ENCODE results near the gene KRTAP19-3.
"Not testable (repeated sequence)": the region's sequence is repeated elsewhere in the genome, so short reads cannot be mapped to it uniquely, and the experiment has no call there.

Gene KRTAP19-3

DNA sequence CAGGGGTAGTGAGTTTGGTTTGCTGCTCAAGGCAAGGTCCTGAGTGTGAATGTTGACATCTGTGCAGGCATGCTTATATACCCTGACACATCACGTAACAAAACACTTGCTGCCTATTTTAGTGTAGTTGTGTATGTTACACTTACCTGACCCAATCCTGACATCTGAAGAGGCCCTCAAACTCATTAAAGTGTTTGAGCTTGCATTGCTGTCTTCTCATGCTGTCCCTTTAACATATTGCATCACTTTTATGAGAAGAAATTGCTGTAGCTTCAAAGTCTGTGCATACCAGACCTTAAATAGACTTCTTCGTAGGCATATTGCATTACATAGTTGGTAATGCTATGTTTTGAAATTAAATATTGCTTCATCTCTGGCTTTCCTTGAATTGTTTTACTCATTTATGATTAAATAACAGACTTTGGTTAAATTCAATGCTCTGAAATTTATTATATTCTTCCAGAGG lies at the start of gene KRTAP19-3:
Gene KRTAP19-3, minus strand, starts transcription at position 51 of the 466 bp plus-strand sequence. CDS start 56 bp downstream, outside the sequence.
- no peak for DNase-seq (ENCODE audit: low read depth)

DNA sequence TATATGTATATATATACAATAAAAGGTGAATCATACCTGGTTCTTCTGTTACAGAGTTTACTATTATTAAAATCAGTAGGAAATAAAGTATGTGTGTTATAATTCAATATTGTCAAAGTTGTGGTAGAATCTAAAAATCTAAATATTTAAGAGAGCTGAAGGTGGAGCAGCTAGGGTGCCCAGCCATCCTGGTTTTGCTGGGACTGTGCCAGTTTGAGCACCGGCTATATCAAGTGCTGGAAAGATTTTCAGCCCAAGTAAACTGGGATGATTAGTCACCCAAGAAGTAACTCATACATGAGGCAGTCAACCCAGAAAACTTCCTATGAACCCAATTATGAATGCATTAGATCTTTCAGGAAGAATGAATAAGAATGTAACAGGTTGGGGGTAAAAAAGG lies 27.1 kb upstream of the KRTAP19-3 start:
- no peak for DNase-seq (ENCODE audit: low read depth)

DNA sequence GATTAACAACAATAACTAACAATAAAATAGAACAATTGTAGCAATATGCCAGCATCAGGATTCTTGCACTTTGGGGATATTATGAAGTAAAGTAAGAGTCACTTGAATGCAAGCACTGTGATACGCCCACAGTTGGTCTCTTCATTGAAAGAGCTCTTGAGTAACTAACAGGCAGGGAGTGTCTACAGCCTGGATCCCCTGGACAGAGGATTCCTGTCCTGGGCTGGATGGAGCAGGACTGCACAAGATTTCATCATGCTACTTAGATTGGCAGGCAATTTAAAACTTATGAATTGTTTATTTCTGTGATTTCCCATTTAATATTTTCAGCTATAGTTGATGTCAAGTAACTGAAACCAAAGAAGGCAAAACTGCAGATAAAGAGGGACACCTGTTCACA lies 23.9 kb upstream of the KRTAP19-3 start:
- DNase-seq (ENCODE audit: low read depth) = no peak

DNA sequence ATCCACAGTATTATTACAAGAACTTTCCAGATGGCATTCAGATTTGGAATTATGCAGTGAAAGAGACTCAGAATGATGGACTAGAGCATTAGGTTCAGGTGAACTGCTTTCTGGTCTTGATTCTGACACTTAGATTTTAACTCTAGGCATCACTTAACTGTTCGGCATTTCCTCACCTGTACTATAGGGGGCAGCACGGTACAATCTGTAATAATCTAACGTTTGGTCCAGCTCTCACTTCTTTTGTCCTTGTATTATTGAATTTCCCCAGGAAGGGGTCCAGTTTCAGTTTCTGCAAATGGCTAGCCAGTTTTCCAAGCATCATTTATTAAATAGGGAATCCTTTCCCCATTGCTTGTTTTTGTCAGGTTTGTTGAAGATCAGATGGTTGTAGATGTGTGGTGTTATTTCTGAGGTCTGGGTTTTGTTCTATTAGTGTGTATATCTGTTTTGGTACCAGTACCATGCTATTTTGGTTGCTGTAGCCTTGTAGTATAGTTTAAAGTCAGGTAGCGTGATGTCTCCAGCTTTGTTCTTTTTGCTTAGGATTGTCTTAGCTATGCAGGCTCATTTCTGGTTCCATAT lies 13.9 kb upstream of the KRTAP19-3 start:
- not testable (repeated sequence) for DNase-seq (ENCODE audit: low read depth)

DNA sequence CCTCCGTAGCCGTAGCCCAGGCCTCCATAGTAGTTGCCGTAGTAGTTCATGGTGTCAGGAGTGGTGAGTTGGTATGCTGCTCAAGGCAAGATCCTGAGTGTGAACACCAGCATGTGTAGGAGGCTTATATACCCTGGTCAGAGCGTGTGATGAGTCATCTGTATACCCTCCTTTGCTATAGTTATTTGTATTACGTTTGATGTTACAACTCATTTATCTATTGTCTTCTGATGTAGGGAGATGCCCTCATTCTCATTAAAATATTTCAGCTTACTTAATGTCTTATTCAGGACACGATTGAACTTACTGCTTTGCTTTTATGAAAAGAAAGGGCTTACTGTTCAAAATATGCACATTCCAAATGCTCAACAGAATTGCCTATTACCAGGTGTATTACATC lies 10.2 kb upstream of the KRTAP19-3 start, which contains the start of gene KRTAP19-5:
Gene KRTAP19-5, minus strand, starts transcription at position 101 of the 400 bp plus-strand sequence. Its CDS starts 51 bp downstream, at position 50.
- no peak for DNase-seq (ENCODE audit: low read depth)

DNA sequence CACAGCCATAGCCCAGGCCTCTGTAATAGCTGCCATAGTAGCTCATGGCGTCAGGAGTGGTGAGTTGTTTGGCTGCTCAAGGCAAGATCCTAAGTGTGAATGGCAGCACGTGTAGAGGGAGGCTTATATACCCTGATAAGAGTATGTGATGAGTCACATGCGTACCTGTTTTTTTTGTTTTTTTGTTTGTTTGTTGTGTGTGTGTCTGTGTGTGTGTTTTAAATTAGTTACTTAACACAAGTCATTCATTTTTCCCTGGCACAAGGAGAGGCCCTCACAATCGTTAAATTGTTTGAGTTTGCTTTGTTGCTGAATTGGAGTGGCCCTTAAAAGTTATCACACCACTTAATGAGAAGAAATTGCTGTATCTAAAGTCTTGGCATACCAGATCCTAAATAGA lies 5.3 kb upstream of the KRTAP19-3 start, which contains the start of gene KRTAP19-4:
Gene KRTAP19-4, minus strand, starts transcription at position 101 of the 400 bp plus-strand sequence. Its CDS starts 55 bp downstream, at position 46.
- no peak for DNase-seq (ENCODE audit: low read depth)

DNA sequence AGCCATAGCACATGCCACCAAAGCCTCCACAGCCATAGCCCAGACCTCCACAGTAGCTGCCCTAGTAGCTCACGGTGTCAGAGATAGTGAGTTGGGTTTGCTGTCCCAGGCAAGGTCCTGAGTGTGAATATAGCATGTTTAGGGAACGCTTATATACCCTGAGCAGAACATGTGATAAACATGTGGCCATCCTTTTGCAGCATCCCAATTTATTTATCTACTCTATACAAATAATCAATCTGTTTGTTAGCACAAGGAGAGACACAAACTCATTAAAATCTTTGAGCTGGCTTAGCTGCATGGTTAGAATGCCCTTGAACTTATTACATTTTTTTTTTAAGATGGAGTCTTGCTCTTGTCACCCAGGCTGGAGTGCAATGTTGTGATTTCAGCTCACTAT lies 4.5 kb downstream of the KRTAP19-3 start, which contains the start of gene KRTAP19-2:
Gene KRTAP19-2, minus strand, starts transcription at position 101 of the 400 bp plus-strand sequence. Its CDS starts 88 bp downstream, at position 13.
- DNase-seq (ENCODE audit: low read depth) = no peak

DNA sequence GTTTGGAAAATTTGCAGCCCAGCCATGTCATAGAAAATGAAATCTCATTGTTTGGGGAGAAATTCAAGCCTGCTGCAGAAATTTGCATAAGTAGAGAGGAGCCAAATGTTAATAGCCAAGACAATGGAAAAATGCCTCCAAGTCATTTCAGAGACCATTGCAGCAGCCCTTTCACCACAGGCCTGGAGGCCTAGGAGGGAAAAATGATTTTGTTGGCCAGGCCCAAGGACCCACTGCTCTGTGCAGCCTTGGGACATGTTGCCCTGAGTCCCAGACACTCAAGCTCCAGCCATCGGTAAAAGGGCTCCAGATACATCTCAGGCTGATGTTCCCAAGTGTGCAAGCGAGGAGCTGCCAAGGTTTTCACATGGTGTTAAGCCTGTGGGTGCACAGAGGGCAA lies 5.6 kb downstream of the KRTAP19-3 start:
- DNase-seq (ENCODE audit: low read depth) = no peak

DNA sequence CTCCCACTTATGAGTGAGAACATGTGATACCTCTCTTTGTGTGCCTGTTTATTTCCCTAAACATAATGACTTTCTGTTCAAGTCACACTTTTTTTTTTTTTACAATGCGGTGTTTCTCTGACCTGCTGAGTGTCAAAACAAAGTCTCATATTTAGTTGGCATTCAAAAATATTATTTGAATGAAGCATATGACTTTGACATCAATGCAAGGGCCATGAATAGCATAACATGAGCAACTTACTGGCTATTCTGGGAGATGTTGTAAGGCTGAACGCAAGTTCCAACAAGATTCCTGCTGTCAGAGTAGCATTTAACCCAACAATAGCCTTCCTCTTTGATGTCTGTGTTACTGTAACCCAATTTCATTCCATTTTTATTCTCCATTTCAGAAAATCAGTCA lies 9.7 kb downstream of the KRTAP19-3 start:
- no peak for DNase-seq (ENCODE audit: low read depth)

DNA sequence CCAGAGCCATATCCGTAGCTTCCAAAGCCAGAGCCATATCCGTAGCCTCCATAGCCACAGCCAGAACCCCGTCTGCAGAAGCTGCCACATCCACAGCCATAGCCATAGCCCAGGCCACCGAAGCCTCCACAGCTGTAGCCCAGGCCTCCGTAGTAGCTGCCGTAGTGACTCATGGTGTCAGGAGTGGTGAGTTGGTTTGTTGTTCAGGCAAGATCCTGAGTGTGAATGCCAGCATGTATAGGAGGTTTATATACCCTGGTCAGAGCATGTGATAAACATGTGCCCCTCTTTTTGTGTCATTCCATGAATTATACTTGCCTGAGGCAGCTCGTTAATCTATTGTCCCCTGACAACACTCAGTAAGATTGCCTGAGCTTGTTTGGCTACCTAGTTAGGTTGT lies 11.7 kb downstream of the KRTAP19-3 start, which contains the start of gene KRTAP19-1:
Gene KRTAP19-1, minus strand, starts transcription at position 223 of the 400 bp plus-strand sequence. Its CDS starts 50 bp downstream, at position 173.
- DNase-seq (ENCODE audit: low read depth) = no peak

DNA sequence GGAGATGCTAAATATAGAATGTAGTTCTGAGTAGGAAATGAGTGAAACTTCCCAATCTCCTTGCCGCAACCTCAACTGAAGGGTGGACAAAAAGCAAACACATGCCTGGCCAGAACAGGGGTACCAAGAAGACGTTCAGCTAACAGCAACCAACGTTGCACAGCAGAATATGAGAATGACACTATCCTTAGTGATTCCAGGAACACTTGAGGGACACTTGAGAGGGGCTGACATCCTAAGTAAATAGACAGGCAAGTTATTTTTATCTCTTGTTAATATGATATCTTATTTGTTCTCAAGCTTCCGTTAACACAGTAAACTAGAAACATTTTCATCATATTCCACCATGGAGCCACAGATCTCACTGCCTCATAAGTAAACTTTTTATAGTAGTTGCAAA lies 12.6 kb downstream of the KRTAP19-3 start:
- DNase-seq (ENCODE audit: low read depth) = no peak

DNA sequence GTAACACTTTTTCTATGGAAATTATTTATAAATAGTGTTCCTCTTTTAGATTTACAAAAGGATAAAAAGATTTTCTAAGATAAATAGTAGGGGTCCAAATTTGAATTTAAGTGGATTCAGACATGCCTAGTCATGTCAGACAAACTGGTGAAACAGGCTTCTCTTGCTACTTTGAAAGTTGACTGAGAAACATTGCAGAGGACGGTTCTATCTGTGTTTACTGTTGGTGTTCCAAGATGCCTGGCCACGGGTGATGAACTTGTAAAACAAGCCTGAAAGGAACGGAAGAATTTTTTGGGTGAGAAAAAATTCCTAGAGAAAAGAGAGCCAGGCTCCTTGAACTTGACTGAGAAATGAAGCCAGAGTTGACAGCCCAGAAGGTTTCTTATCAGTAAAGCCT lies 13.8 kb downstream of the KRTAP19-3 start:
- no peak for DNase-seq (ENCODE audit: low read depth)

DNA sequence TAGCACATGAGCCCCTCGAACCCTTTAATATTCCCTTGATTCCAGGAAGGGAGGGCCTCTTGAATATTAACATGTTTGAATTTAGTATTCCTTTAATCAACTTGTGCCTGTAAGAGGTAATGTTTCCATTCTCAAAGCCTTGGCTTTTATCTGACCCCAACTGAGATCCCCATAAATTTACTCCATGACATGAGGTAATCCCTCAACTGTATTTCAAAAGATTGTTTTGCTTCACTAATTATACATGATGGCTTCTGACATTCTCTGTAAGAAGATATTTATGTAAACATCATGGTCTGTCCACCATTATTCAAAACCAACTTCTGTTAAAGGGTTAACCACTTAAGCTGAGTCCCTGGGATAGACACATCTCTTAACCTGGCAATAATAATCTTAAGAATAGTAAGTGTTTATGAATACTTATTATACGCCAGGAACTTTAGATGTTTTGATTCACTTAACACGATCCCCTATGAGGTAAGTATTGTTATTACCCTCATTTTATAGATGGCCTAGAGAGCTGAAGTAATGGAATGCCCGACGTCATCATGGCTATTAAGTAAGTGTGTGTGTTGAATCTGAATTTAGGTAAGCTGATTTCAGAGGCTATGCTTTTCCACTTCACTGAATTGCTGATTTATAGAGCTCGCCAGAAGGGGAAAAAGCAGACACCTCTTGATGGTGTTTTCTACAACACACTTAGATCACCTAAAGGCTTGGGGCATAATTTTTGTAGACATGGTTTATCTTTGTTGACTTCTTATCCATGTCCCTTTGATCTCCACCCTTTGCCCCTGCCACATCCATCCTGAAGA lies 22.7 kb downstream of the KRTAP19-3 start:
- no peak for DNase-seq (ENCODE audit: low read depth)

DNA sequence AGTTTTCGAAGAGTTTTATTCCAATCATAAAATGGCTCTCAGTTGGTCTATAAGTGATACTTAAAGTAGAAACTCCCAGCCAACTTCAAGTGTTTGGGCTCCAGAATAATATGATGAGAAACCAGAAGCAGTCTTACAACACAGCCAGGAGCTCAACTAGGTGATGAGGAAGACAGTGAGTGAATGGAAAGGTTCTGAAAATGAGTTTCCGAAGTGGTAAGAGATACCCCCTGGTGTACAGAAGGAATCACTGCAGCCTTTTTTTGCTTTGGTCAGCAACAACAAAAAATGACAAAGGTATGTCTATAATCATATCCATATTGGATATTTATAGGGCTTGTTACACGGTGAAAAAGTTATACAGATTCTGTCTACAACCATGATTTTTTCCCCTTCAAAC lies 28.1 kb downstream of the KRTAP19-3 start:
- no peak for DNase-seq (ENCODE audit: low read depth)

DNA sequence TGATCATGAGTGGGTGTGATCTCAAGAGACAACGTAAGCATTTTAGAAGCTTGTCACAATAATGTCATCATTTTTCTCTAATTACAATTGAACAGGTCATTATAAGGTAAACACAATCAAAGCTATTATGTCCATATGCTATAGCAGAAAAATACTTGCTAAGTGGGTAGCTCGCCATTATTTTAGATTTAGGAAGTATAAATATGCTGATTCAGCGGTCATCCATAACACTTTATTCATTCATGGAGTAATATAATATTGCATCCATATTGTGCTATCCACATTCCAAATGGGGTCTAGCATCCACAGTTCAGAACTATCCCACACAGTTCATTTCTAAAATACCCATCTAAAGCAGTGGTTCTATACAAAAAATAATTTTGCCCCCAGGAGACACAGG lies 43.3 kb downstream of the KRTAP19-3 start:
- DNase-seq (ENCODE audit: low read depth) = no peak

DNA sequence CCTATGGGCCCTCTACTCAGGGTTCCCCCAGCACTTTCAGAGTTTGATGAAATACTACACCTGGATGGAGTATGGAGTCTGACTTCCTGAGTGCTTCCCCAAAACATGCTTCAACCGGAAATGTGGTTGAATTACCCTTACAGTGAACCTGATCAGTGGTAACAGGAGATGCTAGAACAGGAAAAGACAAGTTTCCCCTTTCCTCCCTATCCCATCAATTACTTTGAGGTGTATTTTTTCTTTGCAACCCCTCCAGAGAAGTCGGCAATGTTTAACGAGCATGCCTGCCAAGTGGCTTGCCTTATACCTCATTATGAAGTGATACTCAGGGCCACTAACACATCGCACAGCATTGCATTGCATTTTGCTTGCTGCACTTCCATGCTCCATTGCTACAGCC lies 44.8 kb downstream of the KRTAP19-3 start:
- DNase-seq (ENCODE audit: low read depth) = no peak

DNA sequence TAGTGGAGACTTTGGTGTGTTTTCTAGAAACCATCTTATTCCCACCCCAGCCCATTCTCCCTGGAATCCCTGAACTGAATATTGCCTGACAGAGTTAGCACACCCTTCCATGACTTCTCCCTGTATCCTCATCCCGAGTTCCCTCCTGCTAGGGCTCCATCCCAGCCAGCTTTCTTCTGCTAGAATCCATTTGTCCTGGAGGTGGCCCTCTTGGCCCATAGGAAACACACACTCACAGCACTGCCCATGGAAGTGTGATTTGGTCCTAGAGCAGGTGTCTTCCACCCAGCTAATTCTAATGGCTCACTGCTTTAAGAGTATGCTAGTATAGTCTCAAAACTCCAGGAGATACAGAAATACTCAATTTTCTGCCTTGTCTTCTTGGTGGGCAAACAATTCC lies 47.6 kb downstream of the KRTAP19-3 start:
- DNase-seq (ENCODE audit: low read depth) = no peak

DNA sequence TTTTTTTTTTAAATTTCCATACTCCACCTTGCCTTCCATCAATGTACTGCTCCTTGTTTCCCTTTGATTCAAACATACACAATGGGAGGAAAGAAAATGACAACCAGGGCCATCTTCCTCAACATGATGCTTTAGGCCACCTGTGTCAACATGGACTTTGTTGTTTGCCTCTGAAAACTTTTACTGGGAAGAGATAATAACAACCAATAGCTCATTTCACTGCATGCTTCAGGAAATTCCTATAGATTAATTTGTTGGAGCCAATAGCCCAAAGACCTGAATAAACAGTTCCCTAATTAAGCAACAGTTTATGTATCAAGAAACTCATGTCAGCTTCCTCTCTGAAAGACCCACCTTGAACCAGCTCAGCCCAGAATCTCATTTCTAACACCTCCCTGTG lies 48.6 kb downstream of the KRTAP19-3 start:
- no peak for DNase-seq (ENCODE audit: low read depth)

Data from iris pigment epithelial cell (primary cell).